Measurements from ENCODE around the gene SIRT2.
"Not testable (repeated sequence)": the region's sequence is repeated elsewhere in the genome, so short reads cannot be mapped to it uniquely, and the experiment has no call there.

SIRT2 gene

GRCh38 chr19:38891771-38892170, 7.6 kb downstream of the SIRT2 start:
- FAIRE-seq, result no peak
- DNase-seq (ENCODE audit: insufficient read length, low spot score), result no peak

GRCh38 chr19:38890686-38891085, 8.7 kb downstream of the SIRT2 start:
- FAIRE-seq (no peak), DNase-seq (ENCODE audit: insufficient read length, low spot score) (no peak)
- TF ChIP-seq CTCF (IDR thresholded peaks at IDR 0.05; ENCODE audit: insufficient read depth, missing control alignments), result no peak

More at GRCh38 chr19:38891771-38892170, 7.6 kb downstream of the SIRT2 start:
- no peak for TF ChIP-seq CTCF (IDR thresholded peaks at IDR 0.05; ENCODE audit: insufficient read depth, missing control alignments)

DNA sequence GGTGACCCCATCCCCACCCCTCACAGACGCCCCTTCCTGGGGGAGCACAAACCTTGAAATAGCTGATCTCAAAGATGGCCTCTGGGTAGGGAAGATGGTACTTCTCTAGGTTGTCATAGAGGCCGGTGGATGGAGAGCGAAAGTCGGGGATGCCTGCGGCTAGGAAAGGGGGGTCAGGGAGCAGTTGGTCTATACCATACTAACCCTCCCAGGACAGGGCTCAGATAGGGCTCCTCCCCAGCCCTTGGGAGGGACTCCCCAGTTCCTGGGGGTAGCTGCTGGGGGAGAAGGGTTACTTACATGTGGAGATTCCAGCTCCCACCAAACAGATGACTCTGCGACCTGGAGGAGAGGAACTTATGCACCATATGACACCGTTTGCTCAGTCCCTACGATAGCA, 9.6 kb downstream of the SIRT2 start:
- no peak for TF ChIP-seq CTCF (IDR thresholded peaks at IDR 0.05; ENCODE audit: insufficient read depth, missing control alignments)
- no peak for DNase-seq (ENCODE audit: insufficient read length, low spot score)
- FAIRE-seq, result no peak

DNA sequence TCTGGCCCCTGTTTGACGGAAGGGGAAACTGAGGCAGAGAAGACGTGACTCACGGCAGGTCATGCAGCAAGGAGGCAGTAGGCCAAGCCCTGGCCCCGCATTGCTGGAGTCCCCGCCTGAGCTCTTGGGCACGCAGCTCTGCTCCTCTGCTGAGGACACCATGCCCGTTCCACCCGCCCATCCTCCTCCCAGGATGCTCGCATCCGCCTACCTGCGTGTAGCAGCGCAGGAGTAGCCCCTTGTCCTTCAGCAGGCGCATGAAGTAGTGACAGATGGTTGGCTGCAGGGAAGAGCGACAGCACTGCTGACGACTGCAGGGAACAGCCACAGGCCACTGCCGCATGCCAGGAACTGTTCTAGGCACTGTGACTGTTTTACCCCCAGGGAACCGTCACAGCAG, 10.5 kb downstream of the SIRT2 start:
- DNase-seq (ENCODE audit: insufficient read length, low spot score), result no peak
- no peak for FAIRE-seq
- TF ChIP-seq CTCF (IDR thresholded peaks at IDR 0.05; ENCODE audit: insufficient read depth, missing control alignments), result no peak

- not testable (repeated sequence) for FAIRE-seq; DNase-seq (ENCODE audit: insufficient read length, low spot score)
These were observed 14.7 kb downstream of the SIRT2 start for GRCh38 chr19:38884691-38885090.

DNA sequence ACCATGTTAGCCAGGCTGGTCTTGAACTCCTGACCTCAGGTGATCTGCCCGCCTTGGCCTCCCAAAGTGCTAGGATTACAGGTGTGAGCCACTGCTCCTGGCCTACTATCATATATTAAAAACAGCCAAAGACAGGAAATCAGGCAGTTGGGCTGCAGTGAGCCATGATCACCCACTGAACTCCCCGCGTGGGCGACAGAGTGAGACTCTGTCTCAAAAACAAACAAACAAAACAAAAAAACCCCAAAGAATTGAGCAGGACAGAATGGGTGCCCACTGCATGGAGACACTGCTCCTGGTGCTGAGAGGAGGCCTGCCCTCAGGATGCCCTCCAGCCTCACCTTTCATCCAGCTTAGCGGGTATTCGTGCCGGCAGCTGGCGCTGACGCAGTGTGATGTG, 16.1 kb downstream of the SIRT2 start:
- FAIRE-seq, result no peak
- DNase-seq (ENCODE audit: insufficient read length, low spot score), result no peak
- no peak for TF ChIP-seq CTCF (IDR thresholded peaks at IDR 0.05; ENCODE audit: insufficient read depth, missing control alignments)

GRCh38 chr19:38880882-38881609, 18.4 kb downstream of the SIRT2 start:
- no peak for DNase-seq (ENCODE audit: insufficient read length, low spot score)
- no peak for FAIRE-seq
- TF ChIP-seq CTCF (IDR thresholded peaks at IDR 0.05; ENCODE audit: insufficient read depth, missing control alignments), result no peak
